Cerebellar nuclear complex (tissue), 1 donor: ENCODE results near the gene LRPPRC.

Source experiments
- DNase-seq, 2 experiments: peaks; one replicate each; lab custom pipeline; 2025; lab: John Stamatoyannopoulos, UW

Gene LRPPRC

DNA sequence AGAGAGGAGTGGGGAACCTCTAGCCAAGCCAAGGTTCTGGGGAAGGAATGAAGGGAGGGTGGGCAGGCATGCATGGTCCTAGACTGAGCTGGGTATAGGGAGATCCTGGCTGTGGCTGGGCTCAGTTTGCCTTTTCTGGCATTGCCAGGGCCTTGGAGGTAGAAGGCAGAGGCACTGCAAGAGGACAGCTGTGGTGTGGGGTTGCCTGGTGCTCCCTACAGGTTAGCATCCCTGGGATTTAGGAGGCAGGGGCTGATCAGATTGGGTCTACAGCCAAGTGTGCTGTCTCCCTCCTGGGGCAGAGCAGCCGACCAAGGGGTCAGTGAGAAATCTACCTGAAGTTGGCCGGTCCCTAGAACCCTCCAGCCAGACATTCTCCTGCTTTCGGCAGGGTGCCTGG, 141.1 kb downstream of the LRPPRC start:
- no peak for DNase-seq

GRCh38 chr2:43853141-43854081, 142.4 kb downstream of the LRPPRC start:
- DNase-seq = no peak

DNA sequence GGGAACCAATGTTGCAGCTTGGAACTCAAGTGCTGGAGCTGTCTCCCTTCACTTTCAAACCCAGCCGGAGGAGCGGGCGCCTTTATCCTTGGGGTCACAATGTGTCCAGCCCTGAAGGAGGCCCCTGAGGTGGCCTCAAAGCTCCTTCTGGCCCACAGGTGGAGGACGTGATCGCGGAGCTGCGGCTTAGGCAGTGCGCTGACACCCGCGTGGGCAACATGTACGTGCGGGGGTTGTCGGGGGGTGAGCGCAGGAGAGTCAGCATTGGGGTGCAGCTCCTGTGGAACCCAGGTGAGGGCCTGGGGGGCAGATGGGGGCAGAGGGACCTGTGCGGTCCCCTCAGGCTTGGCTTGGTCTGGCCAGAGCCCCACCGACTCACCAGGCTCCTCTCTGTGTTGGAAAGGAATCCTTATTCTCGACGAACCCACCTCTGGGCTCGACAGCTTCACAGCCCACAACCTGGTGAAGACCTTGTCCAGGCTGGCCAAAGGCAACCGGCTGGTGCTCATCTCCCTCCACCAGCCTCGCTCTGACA, 143.5 kb downstream of the LRPPRC start:
- DNase-seq = no peak

- DNase-seq = no peak
Measured at GRCh38 chr2:43851011-43851980, 144.5 kb downstream of the LRPPRC start.

DNA sequence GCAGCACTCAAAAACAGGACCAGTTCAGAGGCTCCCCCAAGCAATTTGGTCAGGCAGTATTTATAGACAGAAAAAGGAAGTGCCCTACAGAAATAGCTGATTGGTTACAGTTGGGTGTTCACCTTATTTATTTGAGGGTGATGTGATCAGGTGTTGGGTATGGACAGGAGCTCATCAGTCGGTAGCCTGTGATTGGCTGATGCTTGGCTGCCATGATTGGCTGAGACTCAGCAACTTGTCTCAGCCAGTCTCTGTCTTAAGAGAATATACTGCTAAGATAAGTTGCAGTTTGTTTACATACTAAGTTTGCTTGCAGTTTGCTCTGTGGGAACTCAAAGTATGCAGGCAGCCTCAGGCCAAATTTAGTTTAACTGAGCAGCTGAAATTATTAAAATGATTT, 147.6 kb downstream of the LRPPRC start:
- DNase-seq = no peak

GRCh38 chr2:43846140-43846793, 149.5 kb downstream of the LRPPRC start:
- no peak for DNase-seq

DNA sequence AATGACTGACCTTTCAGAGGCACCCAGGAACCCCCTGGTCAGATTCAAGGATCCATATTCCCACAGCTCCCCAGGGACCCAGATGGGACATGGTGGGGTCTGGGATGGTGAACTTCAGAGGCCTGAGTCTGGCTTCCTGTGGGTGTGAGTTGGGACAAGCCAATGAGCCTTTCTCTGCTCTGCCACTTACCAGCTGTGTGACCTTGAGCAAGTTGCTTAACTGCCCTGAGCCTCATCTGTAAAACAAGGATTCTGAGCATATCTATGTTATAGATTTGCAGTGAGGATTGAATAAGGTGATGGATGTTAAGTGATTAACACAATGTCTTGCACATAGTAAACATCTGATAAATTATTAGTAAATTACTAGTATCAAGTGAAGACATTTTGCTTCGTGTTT, 150.6 kb downstream of the LRPPRC start:
- DNase-seq = no peak

GRCh38 chr2:43842866-43843226, 152.9 kb downstream of the LRPPRC start:
- DNase-seq = no peak

- no peak for DNase-seq
Measured at GRCh38 chr2:43841949-43842865, 153.6 kb downstream of the LRPPRC start.

GRCh38 chr2:43840965-43841364, 154.8 kb downstream of the LRPPRC start:
- no peak for DNase-seq

DNA sequence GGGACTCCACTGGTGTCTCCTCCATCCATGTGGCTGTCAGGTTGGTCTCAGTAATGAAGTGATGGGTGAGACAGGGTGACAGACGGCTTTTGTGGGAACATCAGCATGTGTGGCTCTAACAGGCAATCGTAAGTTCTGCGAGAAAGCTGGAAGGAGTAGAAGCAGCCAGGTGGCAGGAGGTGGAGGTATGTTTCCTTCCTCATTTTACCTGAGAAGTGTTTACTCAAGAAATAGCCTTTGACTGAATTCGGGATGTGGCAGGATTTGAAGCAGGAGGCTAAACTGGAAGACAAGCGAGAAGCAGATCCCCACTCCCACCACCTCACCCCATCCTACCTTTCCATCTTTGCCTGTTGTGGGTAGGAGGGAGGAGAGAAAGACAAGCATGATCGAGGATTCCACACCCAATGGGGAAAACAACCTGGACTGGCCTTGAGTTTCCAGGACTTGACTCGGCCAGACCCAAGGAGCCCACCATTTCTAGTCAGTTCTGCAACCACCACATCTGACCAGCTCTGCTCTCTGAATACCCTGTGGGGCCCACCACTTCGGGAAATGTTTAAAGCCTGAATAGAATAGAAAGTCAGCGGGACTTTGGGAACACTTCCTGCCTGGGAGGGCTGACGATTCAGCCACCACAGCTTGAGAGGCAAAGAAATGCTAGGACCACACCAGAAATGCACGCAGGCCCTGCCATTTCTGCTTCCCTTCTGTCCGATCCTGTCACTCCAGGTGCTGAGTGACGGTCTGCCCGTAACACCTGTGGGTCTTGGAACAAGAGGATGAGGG, 155.8 kb downstream of the LRPPRC start:
- no peak for DNase-seq

DNA sequence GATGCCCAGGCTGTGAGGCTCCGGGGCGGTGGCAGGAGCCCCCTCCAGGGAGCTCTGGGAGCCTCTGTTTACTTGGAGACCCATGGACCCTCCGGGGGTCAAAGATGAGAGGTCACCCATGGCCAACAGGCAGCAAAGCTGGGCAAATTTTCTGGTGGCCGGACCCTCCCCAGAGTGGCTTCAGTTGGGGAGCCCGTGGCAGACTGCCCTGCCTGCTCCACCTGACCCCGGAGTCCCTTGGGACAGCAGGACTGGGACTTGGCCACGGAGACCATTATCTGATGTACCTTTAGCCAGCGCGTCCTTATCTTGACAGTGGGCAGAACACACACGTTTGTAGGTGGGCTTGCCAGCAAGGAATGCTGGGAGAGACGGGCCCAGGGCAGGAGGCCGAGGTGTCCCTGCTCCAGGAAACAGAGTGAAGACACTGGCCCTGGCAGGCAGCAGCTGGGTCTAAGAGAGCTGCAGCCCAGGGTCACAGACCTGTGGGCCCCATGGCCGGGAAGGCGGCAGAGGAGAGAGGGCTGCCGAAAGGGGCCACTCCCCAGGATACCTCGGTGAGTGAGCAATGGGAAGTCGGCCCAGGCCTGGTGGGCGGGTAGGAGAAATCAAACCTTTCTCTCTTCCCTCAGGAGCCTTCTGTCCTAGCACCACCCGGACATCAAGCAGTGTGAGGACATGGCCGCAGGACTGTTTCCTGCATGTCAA, 157.1 kb downstream of the LRPPRC start, which contains the start of the genes ABCG5 and ABCG8:
Gene ABCG5 (minus strand): TSS at position 280 of the 708 bp plus-strand sequence. CDS start 160 bp downstream, at position 120.
Gene ABCG8 (plus strand): TSS at position 412 of the 708 bp plus-strand sequence. CDS start 83 bp downstream, at position 495.
- no peak for DNase-seq

DNA sequence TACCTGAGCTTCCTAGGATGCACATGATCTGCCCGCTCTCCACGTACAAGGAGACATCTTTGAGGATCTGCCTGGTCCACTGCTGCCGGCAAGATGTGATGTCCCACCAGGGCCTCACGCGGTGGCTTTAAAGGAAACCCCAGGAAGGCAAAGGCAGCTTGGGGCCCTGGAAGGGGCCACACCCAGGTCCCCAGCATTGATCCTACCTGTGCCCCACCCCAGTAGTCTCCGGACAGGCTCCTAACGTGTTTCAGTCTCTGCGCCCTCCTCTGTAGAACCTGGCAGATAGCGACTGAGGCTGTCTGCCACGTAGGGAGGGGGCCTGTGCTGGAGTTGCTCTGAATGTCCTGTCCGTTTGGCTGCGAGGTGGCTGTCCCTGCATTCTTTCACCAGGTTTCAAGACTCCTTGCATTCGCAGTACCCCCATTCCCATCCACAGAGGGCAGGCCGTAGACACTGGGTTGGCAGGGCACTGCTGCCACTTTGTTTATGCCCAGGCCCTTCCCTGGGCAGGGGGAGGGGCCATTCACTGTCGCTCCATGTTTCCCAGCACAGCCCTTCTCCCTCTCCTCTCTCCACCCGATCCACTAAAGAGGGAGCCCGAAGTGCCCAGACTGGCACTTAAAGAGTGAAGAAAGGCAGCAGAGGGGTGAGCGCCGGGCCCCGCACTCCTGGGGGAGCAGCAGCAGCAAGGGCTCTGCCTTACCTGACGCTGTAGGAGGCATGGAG, 157.8 kb downstream of the LRPPRC start:
- no peak for DNase-seq

GRCh38 chr2:43837033-43837432, 158.8 kb downstream of the LRPPRC start:
- no peak for DNase-seq
